Glomerular endothelial cell (primary cell): ENCODE measurements around the gene DNAH2. TPM values are rescaled to one million over a fixed set of nuclear protein-coding genes. Genes with fewer than 3 reads are reported as not detected.

Experiments used
- DNase-seq: peaks from one replicate; pipeline ENCODE4 v3.0.0-alpha.2; 2011; ENCODE audit warnings: low read depth, low spot score; ENCODE audit errors: extremely low read depth
- total RNA-seq: library from RNA; depleted of rRNA; stranded (reverse); fragments of >200 nt; gene quantifications from 2 replicates; pipeline ENCODE4 v1.2.3, GENCODE V29; 2015

DNAH2 gene
- total RNA-seq, 1 donor from 2014 or later, result not detected

DNA sequence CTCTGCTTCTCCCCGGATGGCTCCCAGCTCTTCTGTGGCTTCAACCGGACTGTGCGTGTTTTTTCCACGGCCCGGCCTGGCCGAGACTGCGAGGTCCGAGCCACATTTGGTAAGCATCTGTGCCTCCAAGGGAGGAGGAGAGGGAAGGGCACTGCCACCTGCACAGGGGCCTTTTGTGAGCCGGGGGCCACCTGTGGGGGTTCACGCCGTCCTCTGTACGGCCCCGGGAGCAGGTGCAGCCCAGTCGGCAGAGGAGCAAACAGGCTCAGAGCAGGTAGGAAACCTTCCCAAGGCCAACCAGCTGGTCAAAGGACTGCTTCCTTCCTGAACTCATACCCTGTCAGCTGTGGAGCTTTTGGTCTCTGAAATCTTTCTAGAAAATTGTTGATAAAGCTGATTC, 15.9 kb upstream of the DNAH2 start:
- no peak for DNase-seq

DNA sequence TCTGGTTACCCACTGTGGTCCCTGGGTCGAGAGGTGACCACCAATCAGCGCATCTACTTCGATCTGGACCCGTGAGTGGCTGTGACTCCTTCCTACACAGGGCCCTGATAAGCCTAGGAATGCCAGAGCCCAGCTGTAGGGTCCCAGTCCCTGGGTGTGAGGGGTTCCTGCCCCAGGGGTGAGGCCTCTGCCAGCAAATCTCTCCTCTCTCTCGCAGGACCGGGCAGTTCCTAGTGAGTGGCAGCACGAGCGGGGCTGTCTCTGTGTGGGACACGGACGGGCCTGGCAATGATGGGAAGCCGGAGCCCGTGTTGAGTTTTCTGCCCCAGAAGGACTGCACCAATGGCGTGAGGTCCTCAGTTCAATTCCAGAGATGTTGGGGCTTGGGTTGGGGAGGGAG, 14.8 kb upstream of the DNAH2 start:
- no peak for DNase-seq

DNA sequence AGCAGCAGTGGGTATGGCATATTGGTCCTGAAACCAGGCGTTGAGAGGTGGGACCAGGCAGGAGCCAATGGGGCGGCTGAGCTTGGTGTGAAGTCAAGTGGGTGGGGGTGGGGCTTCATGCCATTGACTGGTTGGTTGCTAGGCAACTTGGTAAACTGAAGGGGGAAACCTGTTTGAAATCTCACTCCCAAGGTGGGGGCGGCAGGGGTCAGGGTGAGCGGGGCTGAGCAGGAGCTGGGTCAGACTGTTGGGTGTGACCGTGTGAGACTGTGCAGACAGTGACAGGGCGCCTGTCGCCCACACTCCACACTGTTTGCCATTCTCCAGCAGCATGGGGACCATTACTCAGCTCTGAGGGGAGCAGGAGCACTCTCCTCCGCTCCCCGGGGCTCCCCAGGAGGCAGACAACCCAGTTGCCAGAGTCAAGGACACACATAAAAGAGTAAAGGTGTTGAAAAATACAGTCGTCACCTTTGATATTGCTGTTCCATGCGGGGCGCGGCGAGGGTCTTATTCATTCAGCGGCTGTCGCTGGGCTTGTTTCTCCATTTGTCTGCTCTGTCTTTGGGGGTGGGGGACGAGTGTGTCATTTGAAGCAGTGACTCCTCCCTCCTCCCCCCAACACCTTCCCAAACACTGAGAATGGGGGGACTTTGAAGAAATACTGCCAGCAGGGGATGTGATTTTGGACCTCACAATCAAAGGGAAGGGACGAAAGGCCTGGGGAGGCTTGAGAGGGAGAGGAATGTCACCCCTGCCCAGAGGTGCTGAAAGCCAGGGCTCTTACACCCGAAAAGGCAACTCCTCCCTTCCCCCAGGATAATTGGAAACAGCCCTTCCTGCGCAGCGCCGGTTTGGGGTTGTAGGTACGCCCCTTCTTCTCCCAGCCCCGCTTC, 13.7 kb upstream of the DNAH2 start:
- no peak for DNase-seq

DNA sequence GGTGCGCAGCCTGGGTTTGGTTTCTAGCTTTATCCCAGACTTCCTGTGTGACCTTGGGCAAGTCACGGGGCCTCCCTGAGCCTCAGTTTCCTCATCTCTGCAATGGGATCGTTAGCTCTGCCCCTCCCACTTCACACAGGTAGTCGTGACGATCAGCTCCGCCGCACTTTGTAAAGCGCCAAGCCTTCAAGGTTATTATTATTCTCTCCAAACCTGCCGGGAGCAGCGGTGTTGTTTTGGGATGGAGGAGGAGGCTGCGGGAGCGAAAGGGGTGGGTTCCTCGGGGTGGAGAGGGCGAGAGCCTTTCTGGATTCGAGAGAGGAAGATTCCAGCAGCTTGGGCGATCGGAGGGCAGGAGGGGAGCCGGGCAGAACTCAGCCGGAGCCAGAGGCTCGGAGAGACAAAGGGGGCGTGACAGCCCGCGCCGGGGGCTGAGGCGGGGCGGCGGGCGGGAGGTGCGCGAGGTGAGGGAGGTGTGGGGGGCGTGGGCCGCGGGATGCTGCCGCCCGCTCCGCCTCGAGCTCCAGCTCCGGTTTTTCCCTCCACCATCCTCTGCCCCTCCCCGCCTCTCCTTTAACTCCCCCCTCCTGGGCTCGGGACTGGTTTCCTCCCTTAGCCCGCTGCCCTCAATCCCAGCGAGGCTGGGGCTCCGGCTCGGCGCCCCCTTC, 12.8 kb upstream of the DNAH2 start, which contains the start of gene EFNB3:
TSS of gene EFNB3 (plus strand) at position 602 of the 668 bp plus-strand sequence. CDS start 397 bp downstream, outside the sequence.
- DNase-seq, result no peak

DNA sequence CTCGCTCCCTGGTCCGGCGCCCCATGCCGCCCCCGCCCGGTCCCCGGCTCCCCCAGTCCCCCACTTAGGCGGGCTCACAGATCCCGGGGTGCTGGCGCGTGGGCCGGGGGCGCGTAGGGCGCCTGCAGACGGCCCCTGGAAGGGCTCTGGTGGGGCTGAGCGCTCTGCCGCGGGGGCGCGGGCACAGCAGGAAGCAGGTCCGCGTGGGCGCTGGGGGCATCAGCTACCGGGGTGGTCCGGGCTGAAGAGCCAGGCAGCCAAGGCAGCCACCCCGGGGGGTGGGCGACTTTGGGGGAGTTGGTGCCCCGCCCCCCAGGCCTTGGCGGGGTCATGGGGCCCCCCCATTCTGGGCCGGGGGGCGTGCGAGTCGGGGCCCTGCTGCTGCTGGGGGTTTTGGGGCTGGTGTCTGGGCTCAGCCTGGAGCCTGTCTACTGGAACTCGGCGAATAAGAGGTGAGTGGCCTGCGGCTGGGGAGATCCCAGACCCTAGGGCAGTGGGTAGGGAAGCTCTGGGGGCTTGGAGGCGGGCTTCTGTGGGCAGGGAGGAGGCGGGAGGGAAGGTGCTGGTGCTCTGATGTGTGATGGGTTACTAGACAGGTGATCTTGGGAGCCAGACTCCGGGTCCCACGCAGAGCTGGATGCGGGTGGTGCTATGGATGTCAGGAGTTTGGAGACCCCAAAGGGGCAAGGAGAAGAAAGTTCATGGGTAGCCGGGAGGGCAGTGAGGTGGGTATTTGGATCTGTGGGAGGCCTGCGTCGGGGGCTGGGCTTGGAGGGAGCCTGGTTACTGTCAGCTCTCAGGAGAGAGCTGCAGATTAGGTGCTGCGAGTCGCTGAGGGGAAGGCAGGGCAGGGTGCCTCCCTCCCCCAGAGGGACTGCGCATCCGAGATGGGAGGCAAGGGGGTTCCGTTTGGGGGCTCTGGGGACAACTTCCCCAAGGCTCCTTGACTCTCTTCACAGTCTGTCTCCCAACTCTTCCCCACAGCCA, 12.0 kb upstream of the DNAH2 start:
- no peak for DNase-seq

DNA sequence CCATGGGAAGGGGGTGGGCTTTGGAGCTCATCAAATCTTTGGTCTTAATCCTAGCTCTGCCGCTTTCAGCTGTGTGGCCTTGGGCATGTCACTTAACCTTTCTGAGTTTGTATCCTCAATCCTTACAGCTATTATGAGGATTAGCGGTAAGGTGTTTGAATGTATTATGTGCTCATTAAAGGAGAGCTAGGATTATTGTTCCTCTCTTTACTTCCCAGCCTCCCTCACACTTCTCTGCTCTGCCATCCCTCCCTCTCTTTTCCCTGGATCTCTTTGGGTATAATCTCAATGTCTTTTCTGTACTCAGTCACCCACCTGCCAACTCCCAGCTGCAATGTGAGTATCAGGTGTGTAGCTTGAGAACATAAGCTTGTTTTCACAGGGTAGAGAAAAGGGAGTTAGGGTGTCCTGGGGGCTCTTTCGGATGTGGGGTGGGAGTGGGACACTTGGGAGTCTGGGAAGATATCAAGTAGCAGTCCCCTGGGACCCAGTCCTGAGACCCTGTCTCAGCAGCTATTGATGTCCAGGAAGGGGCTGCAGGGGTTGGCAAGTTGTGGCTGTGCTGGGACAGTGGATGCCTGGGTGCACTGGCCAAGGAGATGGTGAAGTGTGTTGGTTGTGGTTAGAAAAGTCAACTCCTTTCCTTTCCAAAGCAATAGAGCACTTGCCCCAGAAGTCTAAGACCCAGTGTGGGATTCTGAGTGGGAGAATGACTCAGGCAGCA, 10.8 kb upstream of the DNAH2 start:
- DNase-seq, result no peak

DNA sequence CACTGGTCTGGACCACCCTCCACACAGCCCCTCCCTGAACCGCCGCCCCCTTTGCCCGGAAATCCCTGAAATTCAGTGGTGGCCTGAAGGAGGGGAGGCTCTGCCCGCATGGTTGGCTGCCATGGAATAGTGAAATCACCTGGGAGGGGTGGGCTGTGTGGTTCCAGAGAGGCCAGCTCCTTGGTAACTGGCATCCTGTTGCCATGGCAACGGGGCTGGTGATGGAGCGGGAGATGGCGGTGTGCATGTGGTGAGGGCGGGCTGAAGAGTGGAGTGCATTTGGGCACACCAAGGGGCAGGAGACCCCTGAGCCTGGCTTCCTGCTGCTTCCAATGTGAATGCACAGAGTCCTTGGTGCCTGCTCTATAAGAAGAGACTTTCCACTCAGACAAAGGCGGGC, 10.1 kb upstream of the DNAH2 start:
- DNase-seq, result no peak

DNA sequence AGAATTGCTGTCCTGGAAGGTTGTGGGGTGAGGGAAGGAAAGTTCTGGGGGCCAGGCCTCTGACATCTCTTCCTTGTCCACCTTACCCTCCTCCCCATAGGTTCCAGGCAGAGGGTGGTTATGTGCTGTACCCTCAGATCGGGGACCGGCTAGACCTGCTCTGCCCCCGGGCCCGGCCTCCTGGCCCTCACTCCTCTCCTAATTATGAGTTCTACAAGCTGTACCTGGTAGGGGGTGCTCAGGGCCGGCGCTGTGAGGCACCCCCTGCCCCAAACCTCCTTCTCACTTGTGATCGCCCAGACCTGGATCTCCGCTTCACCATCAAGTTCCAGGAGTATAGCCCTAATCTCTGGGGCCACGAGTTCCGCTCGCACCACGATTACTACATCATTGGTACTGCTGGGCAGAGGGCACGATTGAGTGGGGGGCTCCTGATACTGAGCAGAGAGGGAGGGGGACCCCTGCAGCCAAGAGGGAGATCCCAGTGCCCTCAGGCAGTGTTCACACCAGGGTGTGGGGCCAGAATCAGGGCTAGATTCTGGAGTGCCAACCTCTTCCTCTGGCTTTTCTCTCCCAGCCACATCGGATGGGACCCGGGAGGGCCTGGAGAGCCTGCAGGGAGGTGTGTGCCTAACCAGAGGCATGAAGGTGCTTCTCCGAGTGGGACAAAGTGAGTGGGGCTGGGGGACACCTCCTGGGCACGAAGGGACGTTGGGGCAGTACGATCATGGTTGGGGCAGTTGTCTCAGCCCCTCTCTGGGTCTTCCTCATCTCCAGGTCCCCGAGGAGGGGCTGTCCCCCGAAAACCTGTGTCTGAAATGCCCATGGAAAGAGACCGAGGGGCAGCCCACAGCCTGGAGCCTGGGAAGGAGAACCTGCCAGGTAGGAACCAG, 9.4 kb upstream of the DNAH2 start:
- DNase-seq, result no peak

DNA sequence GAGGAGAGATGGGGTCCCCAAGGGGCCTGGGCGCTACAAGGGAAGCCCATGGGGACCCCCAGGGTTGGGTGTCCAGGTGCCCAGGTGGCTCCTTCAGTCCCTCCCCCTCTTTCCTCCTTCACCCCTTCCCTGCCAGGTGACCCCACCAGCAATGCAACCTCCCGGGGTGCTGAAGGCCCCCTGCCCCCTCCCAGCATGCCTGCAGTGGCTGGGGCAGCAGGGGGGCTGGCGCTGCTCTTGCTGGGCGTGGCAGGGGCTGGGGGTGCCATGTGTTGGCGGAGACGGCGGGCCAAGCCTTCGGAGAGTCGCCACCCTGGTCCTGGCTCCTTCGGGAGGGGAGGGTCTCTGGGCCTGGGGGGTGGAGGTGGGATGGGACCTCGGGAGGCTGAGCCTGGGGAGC, 8.5 kb upstream of the DNAH2 start:
- no peak for DNase-seq

DNA sequence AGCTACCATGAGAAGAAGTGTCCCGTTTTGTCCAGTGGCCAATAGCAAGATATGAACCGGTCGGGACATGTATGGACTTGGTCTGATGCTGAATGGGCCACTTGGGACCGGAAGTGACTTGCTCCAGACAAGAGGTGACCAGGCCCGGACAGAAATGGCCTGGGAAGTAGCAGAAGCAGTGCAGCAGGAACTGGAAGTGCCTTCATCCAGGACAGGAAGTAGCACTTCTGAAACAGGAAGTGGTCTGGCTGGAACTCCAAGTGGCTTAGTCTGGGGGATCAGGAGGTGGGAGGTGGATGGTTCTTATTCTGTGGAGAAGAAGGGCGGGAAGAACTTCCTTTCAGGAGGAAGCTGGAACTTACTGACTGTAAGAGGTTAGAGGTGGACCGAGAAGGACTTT, 7.2 kb upstream of the DNAH2 start:
- DNase-seq, result no peak

DNA sequence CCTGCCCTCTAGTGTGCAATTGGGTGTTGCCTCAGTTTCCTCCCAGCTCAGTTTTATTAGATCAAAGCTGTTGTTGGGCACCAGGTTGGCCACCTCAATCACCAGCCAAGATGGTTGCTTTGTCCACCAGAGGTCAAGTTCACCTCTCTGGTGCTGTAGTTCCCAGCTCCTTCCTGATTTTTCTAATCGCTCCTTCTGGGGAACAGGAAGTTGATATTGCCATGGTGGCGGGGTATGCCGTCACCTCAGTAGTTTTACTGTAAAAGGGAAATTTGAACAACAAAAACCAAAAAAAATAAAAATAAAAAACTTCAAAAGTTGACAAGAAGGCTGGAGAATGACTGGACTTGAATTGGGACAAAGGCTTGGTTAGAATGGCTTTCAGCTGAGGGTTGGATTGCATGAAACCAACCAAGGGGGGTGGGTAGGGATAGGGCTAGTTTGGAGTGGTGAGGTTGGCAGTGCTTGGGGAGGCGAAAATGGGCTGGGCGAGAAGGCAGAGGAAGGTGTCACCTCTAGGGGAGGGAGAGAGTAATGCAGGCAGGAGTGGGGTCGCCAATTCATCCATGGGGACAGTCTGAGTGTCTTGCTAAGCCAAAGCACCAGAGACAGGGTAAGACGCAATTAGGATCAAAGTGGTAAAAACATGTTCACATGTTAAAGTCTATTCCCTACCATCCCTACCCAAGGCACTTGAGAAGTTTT, 6.3 kb upstream of the DNAH2 start:
- no peak for DNase-seq

DNA sequence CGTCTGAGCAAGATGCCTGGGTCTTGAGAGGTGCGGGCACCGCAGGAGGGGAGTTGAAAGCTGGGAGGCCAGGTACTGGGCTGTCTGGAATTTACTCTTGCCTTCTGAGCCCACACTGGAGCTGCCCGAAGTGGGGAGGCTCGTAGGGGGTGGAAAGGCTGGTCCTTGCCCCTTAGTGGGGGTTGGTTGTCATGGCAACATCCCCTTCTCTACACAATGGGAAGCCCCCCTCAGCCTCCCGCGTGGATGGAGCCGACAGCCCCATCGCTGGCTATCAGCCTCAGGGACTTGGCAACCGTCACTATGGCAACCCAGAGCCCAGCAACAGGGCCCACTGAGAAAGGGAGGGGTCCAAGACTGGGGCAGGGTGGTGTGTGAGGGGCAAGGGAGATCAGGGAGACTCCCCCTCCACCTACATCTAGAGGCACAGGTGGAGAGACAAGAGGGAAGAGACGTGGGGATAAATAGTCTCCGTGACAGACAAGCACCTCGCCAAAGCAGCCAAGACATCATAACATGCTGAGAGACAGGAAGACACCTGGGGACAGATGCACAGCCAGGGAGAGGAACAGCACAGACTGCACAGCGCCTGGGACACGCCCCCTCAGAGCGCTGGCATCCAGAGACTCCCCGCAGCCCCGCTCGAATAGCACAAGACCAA, 5.3 kb upstream of the DNAH2 start:
- DNase-seq, result no peak

DNA sequence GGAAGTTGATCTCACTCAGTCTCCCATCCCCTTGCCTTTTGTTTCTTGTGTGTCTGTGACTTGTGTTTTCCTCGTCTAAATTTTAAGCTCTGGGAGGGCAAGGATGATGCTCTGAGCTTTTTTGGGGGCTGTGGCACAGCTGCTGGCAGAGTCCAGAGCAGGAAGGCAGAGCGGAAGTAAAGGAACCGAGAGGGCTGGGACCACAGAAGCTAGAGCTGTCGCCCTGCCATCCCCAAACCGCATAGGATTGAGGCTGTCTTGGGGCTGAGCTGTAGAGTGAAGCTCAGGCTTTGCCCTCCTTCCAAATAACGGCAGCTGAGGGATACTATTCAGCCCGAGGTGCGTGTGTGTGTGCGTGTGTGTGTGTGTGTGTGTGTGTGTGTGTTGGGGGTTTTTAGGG, 3.8 kb upstream of the DNAH2 start:
- no peak for DNase-seq

DNA sequence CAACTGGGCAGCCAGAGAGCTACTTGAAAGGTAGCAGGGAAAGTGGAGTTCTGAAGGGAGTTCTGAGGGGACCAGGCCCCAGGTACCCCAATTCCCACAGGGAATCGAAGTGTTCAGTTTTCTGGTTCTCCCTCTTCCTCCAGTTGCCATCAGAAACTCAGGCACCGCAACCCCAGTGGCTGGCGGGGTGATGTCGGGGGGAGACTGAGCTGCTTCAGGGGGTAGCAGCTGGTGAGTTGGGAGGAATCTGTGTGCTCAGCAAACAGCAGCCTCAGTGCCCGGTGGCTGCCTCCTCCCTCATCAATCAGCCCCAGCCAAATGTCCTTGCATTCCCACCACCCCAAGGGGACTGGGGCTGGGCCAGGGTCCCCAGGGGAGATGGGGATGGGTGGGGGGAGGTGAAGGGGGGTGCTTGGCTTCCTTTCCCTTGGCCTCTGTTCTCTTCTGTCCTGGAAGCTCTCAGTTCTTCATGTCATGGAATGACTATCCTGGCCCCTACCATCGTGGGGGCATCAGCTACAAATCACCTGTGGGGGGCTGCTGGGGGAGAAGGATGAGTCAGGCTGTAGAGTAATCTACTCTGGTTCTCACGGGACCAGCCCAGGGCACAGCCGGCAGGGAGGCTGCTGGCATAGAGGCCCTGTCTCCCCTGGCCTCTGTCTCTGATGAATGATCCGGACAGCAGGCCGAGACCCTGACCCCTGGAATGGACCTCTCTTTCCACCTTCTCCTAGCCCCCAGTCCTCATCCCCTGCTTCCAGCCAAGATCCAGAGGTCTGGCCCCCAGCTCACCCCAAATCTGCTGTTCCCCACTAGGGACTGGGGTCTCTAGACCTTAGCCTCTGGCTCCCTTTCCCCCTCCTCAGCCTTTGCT, 2.6 kb upstream of the DNAH2 start:
- no peak for DNase-seq

DNA sequence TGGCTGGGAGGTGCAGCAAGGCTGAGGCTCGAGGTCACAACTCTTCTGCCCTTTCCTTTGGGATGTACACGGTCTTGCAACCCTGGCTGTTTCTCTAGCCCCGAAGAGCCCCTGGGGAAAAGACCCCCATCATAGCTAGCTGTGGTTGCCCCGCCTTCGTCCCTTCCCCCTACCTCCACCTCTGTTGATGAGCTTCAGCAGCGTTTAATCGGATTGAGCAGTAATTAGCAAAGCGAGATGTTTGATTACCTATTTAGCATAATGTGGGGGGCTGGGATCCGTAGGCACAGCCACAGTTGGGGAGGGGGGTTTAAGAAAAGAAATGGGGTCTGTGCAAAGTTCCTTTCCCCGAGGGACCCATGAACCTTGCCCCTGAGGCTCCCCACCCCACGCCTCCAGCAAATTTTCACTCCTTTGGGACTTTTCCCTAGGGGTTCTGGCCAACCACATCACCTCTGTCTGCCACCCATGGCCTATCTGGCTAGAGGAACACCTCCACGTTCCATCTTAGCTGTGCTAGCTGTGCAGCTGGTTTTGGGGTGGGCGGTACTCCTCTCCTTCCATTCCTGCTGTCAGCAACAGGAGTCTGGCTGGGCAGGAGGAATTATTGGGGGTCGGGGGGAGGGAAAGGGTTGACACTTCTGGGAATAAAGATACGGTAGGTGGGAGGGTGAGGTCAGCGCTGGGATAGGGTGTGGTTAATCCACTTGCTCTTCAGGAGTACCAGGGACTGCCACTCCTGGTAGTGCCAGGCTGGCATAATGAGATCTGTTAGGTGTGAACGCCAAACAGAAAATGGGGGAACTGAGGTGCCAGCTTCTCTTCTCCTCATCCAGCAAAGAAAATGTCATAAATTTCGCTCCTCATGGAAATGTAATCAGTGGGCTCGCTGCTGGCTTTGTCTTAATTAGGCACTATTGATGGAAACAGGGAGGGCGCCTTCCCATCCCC, 1.3 kb upstream of the DNAH2 start:
- no peak for DNase-seq

DNA sequence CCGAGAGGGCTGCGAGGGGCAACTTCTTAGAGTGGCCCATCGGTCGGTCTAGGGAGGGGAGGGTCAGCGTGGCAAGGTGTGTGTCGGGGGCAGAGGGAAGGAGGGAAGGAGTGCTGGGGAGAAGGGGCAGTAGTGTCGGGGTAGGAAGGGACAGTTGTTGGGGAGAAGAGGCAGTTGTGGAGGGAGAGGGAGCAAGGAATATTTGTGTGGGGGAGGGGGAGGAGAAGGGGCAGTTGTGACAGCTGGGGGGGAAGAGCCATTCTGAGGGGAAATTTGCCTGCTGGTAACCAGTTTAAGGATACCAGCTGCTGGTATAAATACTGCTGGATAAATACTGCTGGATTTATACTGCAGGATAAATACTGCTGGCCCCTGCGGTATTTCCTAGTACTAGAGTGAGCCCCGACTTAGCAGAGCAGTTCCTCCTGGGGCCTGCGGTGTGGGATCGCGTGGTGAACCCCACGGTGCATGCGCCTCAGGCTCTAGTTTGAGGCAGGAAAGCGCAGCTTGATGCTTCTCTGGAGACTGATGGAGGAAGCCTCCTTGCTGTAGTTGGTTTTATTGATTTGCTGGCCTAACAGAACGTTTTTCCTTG, 309 bp downstream of the DNAH2 start:
- no peak for DNase-seq
